Hepatocyte (in vitro differentiated cells): ENCODE data around the gene CACNA1C. TPM values are rescaled to one million over a fixed set of nuclear protein-coding genes. Genes with fewer than 3 reads are reported as not detected.

Source experiments
- DNase-seq: peaks from one replicate; pipeline ENCODE4 v3.0.0-alpha.2; 2016; ENCODE audit warnings: low spot score
- H2AFZ ChIP-seq: fragments of 200-600 bp; sonication (generic); 2 replicates; pipeline ENCODE4 v1.6.0; 2016; ENCODE audit warnings: antibody characterized with exemption, mild to moderate bottlenecking
- H3K27ac ChIP-seq: fragments of 200-600 bp; sonication (generic); 2 replicates; pipeline ENCODE4 v1.5.1; 2016; ENCODE audit warnings: mild to moderate bottlenecking
- H3K27me3 ChIP-seq: fragments of 200-600 bp; sonication (generic); 2 replicates; pipeline ENCODE4 v1.6.1; 2016
- H3K36me3 ChIP-seq: fragments of 200-600 bp; sonication (generic); replicated peaks from 2 replicates; pipeline ENCODE4 v1.5.1; 2016; ENCODE audit warnings: low read depth; ENCODE audit not compliant: insufficient read depth
- H3K4me1 ChIP-seq: fragments of 200-600 bp; sonication (generic); 2 replicates; pipeline ENCODE4 v1.5.1; 2016; ENCODE audit warnings: mild to moderate bottlenecking, moderate library complexity; ENCODE audit not compliant: insufficient read depth
- H3K4me2 ChIP-seq: fragments of 200-600 bp; sonication (generic); 2 replicates; pipeline ENCODE4 v1.6.0; 2016
- H3K4me3 ChIP-seq: fragments of 200-600 bp; sonication (generic); 2 replicates; pipeline ENCODE4 v1.5.1; 2016; ENCODE audit warnings: mild to moderate bottlenecking
- H3K79me2 ChIP-seq: fragments of 200-600 bp; sonication (generic); 2 replicates; pipeline ENCODE4 v1.6.0; 2017; ENCODE audit warnings: mild to moderate bottlenecking
- H3K9me2 ChIP-seq: fragments of 200-600 bp; sonication (generic); replicated peaks from 2 replicates; pipeline ENCODE4 v1.6.0; 2017; ENCODE audit warnings: mild to moderate bottlenecking; ENCODE audit not compliant: insufficient read depth
- H3K9me3 ChIP-seq: fragments of 200-600 bp; sonication (generic); 2 replicates; pipeline ENCODE4 v1.5.1; 2016; ENCODE audit warnings: low read depth, mild to moderate bottlenecking
- H4K20me1 ChIP-seq: fragments of 200-600 bp; sonication (generic); 2 replicates; pipeline ENCODE4 v1.6.0; 2016; ENCODE audit warnings: mild to moderate bottlenecking; ENCODE audit not compliant: insufficient read depth, poor library complexity, severe bottlenecking
- EZH2 ChIP-seq: fragments of 200-600 bp; sonication (generic); IDR thresholded peaks from 2 replicates; pipeline ENCODE4 v1.6.1; 2016; ENCODE audit warnings: antibody characterized with exemption, mild to moderate bottlenecking, borderline replicate concordance
- EZH2phosphoT487 ChIP-seq: fragments of 200-600 bp; sonication (generic); IDR thresholded peaks from one replicate; pipeline ENCODE4 v1.6.1; 2018; ENCODE audit warnings: antibody characterized with exemption, mild to moderate bottlenecking, low read depth, moderate library complexity; ENCODE audit not compliant: unreplicated experiment, severe bottlenecking
- WGBS: methylation state at CpG from one replicate; pipeline ENCODE4 v1.1.6; 2016; ENCODE audit warnings: low lambda C conversion rate; ENCODE audit errors: missing lambda C conversion rate; 5-methylcytosine and 5-hydroxymethylcytosine counted together
- polyA plus RNA-seq: library from polyadenylated mRNA; unstranded; fragments of >200 nt; fragmentation: Nextera tagmentation; extraction: Ambion mirVana; gene quantifications from 2 replicates; pipeline ENCODE4 v1.2.1, GENCODE V29; 2016
- total RNA-seq: library from RNA; depleted of rRNA; stranded (reverse); fragments of >200 nt; gene quantifications from 2 replicates; pipeline ENCODE4 v1.2.3, GENCODE V29; 2014
- TF ChIP-seq, protein P1 (sequence below): fragments of 200-600 bp; sonication (generic); IDR thresholded peaks from 2 replicates; pipeline ENCODE4 v1.5.1; 2016; ENCODE audit warnings: antibody characterized with exemption, mild to moderate bottlenecking; ENCODE audit not compliant: poor library complexity

Gene CACNA1C
- total and polyA plus RNA-seq, 2 experiments from 2014 or later = 3.2 to 4.0 TPM

DNA sequence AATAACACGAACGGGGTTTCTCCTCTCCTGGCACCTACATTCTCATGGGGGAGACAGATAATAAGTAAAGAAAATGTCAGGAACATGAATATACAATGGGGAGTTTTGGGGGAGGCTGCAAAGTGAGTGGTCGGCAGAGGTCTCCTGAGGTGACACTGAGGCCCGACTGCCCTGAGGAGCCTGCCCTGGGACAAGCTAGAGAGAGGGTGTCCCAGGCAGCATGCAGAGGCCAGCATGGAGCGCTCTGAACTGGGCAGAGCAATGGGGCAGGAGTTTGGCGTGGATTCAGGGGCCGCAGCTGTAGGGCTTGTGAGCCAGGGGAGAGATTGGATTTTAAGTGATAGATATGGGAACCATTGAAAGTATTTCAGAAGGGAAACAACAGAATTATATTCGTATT, 320.5 kb downstream of the CACNA1C start:
- Histone ChIP-seq H3K36me3 (no peaks in the 10 kb centered on the region), H4K20me1 (no peaks in the 10 kb centered on the region), H3K4me1 (no peaks in the 10 kb centered on the region), H3K4me2 (no peak overlapping the region), H3K9me2 (no peaks in the 10 kb centered on the region), H3K4me3 (no peak overlapping the region), H3K9me3 (no peaks in the 10 kb centered on the region), H3K27me3 (no peaks in the 10 kb centered on the region), H3K27ac (no peak overlapping the region), H2AFZ (no peak overlapping the region), H3K79me2 (no peaks in the 10 kb centered on the region)
- WGBS = 95% methylated on average over 8 of the region's 8 CpGs
- TF ChIP-seq EZH2phosphoT487 (no peak), EZH2 (no peak)
- TF ChIP-seq, protein P1, sequence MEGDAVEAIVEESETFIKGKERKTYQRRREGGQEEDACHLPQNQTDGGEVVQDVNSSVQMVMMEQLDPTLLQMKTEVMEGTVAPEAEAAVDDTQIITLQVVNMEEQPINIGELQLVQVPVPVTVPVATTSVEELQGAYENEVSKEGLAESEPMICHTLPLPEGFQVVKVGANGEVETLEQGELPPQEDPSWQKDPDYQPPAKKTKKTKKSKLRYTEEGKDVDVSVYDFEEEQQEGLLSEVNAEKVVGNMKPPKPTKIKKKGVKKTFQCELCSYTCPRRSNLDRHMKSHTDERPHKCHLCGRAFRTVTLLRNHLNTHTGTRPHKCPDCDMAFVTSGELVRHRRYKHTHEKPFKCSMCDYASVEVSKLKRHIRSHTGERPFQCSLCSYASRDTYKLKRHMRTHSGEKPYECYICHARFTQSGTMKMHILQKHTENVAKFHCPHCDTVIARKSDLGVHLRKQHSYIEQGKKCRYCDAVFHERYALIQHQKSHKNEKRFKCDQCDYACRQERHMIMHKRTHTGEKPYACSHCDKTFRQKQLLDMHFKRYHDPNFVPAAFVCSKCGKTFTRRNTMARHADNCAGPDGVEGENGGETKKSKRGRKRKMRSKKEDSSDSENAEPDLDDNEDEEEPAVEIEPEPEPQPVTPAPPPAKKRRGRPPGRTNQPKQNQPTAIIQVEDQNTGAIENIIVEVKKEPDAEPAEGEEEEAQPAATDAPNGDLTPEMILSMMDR = no peak
- no peak for DNase-seq

DNA sequence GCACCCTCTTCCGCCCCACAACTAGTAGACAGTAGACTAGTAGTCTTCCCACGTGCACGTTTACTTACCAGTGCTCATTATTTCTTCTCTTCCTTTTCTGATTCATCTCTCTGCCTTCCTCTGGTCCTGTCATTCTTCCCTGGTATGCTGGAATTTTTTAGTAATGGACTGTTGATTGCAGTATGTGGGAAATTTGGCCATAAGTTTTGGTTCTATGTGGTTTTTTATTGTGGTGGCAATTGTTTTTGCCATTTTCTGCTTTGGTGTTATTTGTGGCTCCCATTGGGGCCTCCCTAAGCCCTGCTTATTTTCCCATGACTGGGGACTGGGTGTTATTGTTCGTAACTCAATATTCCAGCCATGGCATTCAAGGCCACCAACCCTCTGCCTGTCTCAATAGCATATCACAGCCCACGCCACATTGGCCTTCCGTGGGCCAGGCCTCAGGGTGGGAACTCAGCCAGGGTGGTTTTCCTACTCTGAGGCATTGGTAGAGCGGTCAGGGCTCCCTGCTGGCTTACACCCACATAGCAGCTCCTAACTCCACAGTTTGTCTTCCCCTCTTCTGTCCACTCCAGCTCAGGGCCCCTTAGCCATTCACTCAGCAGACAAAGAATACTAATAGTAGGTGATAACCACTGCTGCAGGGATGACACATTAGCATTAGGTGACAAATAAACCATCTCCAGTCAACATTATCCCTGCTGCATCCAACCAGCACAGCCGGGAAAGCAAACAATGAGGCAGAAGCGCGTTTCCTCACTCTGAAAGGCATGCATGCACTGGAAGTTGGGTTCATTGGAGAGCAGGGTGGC, 321.5 kb downstream of the CACNA1C start:
- TF ChIP-seq EZH2 = no peak
- no peak for TF ChIP-seq EZH2phosphoT487
- TF ChIP-seq, protein P1 = no peak

DNA sequence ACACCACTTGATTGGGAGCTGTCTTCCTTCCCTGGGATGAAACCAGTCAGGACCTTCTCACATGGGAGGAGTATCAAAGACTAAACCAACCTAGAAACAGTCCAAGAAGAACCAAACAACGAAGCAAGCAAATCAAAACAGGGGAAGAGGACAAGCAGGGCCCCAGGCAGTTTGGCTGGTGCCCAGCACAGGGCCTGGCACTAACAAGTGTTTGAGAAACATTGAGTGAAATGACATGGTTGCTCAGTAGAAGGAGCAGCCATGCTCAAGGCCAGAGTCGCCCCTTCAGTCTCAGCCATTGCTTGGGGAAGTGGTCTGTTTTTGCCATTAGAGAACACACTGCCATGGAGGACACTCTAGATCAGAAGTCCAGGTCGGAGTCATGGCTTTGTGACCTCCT, 323.1 kb downstream of the CACNA1C start:
- Histone ChIP-seq H4K20me1 (no peaks in the 10 kb centered on the region), H3K9me3 (no peaks in the 10 kb centered on the region), H3K4me1 (no peaks in the 10 kb centered on the region), H3K27ac (no peak overlapping the region), H2AFZ (no peak overlapping the region), H3K4me3 (no peak overlapping the region), H3K4me2 (no peak overlapping the region), H3K79me2 (no peaks in the 10 kb centered on the region), H3K27me3 (no peaks in the 10 kb centered on the region), H3K9me2 (no peaks in the 10 kb centered on the region), H3K36me3 (no peaks in the 10 kb centered on the region)
- TF ChIP-seq, protein P1 = no peak
- TF ChIP-seq EZH2 (no peak), EZH2phosphoT487 (no peak)
- 94% methylated on average over 3 of the region's 3 CpGs for WGBS
- no peak for DNase-seq

More for the DNA sequence above, 321.5 kb downstream of the CACNA1C start:
- H3K4me2 ChIP-seq = no peak overlapping the region
- no peaks in the 10 kb centered on the region for H3K36me3 ChIP-seq
- no peaks in the 10 kb centered on the region for H4K20me1 ChIP-seq
- no peaks in the 10 kb centered on the region for H3K9me2 ChIP-seq
- no peak overlapping the region for H2AFZ ChIP-seq
- no peak overlapping the region for H3K27ac ChIP-seq
- 86% methylated on average over 10 of the region's 10 CpGs for WGBS
- H3K4me1 ChIP-seq = no peaks in the 10 kb centered on the region
- H3K27me3 ChIP-seq = no peaks in the 10 kb centered on the region
- H3K9me3 ChIP-seq = no peaks in the 10 kb centered on the region
- H3K4me3 ChIP-seq = no peak overlapping the region
- DNase-seq = no peak
- no peaks in the 10 kb centered on the region for H3K79me2 ChIP-seq
